ENCODE measurements around the gene RGS6.

DNA sequence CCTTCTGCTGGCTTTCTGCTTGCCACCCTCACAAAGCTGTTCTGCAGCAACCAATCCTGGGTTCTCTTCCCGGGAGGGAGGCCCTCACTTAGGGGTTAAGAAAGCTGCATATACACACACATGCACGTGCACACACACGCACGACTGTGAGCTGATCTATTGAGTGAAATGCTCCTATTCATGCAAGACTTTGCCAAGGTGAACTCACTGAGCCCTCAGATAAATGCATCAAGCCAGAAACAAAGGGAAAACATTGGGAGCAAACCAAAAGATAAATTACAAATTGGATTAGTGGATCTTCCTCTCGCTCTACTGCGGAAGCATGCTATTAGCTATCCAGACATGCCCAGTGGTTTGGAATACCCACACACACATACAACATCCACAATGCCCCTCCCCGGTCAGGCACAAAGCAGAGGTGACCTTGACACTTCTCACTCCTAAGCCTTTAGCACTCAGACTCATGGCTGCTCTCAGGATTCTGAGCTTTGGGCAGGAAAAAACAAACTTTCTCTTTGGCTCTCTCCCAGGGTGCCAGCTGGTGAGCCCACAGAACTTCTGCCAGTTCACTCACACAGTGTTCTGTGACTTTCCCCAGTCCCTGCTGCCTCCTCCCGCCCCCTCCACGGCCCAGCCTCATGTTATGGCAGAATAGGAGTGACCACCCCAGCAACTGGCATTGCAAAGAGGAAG is 641.6 kb downstream of the RGS6 start:
- TF ChIP-seq POLR2A (IDR thresholded peaks at IDR 0.05) (no peak), CTCF (IDR thresholded peaks at IDR 0.05) (no peak)

Data from thyroid gland (tissue), 4 donors.